Right lobe of liver (tissue), 6 donors: Measurements from ENCODE around the gene UBE3B. TPM values are rescaled to one million over a fixed set of nuclear protein-coding genes. Genes with fewer than 3 reads are reported as not detected.

Experiments
- ATAC-seq, 4 donors: fragments of 200-7000 bp; cut with Tn5 transposase; one replicate each; pipeline ENCODE4 v1.9.1; 2020; ENCODE audit warnings: mild to moderate bottlenecking in 4 of 4, moderate library complexity in 4 of 4
- DNase-seq, 3 donors: peaks; one replicate each; pipeline ENCODE4 v3.0.0-alpha.2; 2020
- H3K27ac ChIP-seq, 3 donors: fragments of 200-600 bp; one replicate each; pipeline ENCODE4 v1.8.0; 2022
- H3K27me3 ChIP-seq, 2 donors: fragments of 200-600 bp; one replicate each; pipeline ENCODE4 v1.8.0; 2022
- H3K36me3 ChIP-seq, 4 donors: fragments of 200-600 bp; sonication (generic) in 1 of 4; one replicate each; pipeline versions ENCODE4 v1.5.1 to v1.8.0; 2017 to 2022; ENCODE audit warnings: control low read depth in 1 of 4
- H3K4me1 ChIP-seq, 4 donors: fragments of 200-600 bp; sonication (generic) in 1 of 4; one replicate each; pipeline versions ENCODE4 v1.5.1 to v1.8.0; 2017 to 2022; ENCODE audit warnings: control low read depth in 1 of 4
- H3K4me3 ChIP-seq, 3 donors: fragments of 200-600 bp; one replicate each; pipeline ENCODE4 v1.8.0; 2022
- H3K9me3 ChIP-seq, 4 donors: fragments of 200-600 bp; sonication (generic) in 1 of 4; one replicate each; pipeline versions ENCODE4 v1.5.1 to v1.8.0; 2017 to 2022; ENCODE audit warnings: control low read depth in 1 of 4
- POLR2A ChIP-seq: fragments of 450-650 bp; IDR thresholded peaks from one replicate; pipeline ENCODE4 v1.6.1; 2017; ENCODE audit warnings: antibody characterized with exemption, mild to moderate bottlenecking
- WGBS: methylation state at CpG from one replicate; pipeline ENCODE4 v1.1.6; 2018; ENCODE audit warnings: low coverage, low lambda C conversion rate; ENCODE audit not compliant: insufficient coverage; ENCODE audit errors: missing lambda C conversion rate; 5-methylcytosine and 5-hydroxymethylcytosine counted together
- intact Hi-C, 2 donors: fragments of 100-400 bp; cut with DNase I; formaldehyde crosslinking; loops; one replicate each; pipeline versions ENCODE4 v1.11.2 to v1.14.1; 2022
- total RNA-seq, 6 experiments: library from RNA; depleted of rRNA in 2 of 6; stranded (reverse); fragments of >200 nt in 2 of 6; fragmentation: NEBNext Ultra II Directional in 3 of 6; extraction: Animal tissue kit (Norgen Biotek cat#: 25700) in 3 of 6; gene quantifications; one replicate each; pipeline versions ENCODE4 v1.1.0 to v1.2.4, GENCODE V29; 2016 to 2023
- TF ChIP-seq, protein P1 (sequence below), 4 donors: fragments of 200-600 bp in 3 of 4; fragments of 450-650 bp in 1 of 4; IDR thresholded peaks; one replicate each; pipeline versions ENCODE4 v1.5.1 to v1.8.0; 2016 to 2022; ENCODE audit warnings: antibody characterized with exemption in 4 of 4, mild to moderate bottlenecking in 2 of 4
- donor health status: DM: no; HTN: yes; CAD: no.
- donor health status: DM: no; HTN: no; CAD: no.
- donor health status: DM: no; HTN: no; CAD: no.
- donor health status: DM: no; HTN: yes; CAD: no.
- donor health status: DM: no; HTN: yes; CAD: no.

The UBE3B gene
- total RNA-seq, 6 experiments from 2014 or later, result 15.3 to 31.8 (median 22.5) TPM

DNA sequence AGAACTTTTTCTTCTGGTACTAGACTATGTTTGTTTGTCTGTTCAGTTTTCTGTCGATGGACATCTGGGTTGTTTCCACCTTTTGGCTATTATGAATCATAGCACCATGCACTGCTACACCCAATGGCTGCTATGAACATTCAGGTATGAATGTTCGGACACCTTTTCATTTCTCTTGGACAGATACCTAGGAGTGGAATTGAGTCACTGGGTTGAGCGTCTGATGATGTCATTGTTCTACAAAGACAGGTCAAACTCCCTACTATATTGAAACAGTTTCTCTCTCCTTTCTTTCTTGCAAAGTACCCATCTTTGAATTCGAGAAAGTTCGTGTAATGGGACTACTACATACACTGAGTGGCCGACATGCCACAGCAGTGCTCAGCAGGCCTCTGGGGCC lies 45.0 kb upstream of the UBE3B start:
- no peak for DNase-seq
- Histone ChIP-seq H3K27me3 (no peaks in the 10 kb centered on the region), H3K4me1 (no peaks in the 10 kb centered on the region), H3K9me3 (no peaks in the 10 kb centered on the region), H3K4me3 (no peak overlapping the region), H3K36me3 (no peaks in the 10 kb centered on the region), H3K27ac (no peak overlapping the region)
- TF ChIP-seq, protein P1, sequence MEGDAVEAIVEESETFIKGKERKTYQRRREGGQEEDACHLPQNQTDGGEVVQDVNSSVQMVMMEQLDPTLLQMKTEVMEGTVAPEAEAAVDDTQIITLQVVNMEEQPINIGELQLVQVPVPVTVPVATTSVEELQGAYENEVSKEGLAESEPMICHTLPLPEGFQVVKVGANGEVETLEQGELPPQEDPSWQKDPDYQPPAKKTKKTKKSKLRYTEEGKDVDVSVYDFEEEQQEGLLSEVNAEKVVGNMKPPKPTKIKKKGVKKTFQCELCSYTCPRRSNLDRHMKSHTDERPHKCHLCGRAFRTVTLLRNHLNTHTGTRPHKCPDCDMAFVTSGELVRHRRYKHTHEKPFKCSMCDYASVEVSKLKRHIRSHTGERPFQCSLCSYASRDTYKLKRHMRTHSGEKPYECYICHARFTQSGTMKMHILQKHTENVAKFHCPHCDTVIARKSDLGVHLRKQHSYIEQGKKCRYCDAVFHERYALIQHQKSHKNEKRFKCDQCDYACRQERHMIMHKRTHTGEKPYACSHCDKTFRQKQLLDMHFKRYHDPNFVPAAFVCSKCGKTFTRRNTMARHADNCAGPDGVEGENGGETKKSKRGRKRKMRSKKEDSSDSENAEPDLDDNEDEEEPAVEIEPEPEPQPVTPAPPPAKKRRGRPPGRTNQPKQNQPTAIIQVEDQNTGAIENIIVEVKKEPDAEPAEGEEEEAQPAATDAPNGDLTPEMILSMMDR (IDR thresholded peaks at IDR 0.05), result no peak
- TF ChIP-seq POLR2A, result no peak
- intact Hi-C loops, result loop anchor here in 1 of 2 donors (10.0 kb wide), 1 partner anchor 342 kb away; no protein-coding TSS in a partner anchor
- WGBS, result 52% methylated on average over 5 of the region's 6 CpGs
- no peak for ATAC-seq

DNA sequence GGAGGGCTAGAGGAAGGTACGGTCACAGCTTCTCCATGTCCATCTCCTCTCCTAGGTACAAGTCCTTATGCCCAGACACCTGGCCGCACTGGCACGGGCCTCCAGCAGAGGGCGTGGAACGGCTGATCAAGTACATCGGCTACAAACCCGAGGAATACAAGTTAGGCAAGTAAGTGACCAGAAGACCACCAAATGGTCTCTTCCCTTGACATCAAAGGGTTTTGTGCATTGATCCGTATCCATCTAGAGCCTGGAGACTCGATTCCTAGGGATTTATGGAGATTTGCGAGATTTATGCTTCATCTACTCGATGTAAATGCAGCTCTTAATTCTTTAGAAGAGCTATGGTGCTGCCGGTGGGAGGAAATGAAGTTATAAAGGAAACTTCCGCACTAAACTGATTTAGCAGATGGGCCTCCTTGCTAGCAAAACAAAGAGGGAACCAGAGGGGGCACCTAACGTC lies 44.6 kb upstream of the UBE3B start:
- TF ChIP-seq, protein P1 (IDR thresholded peaks at IDR 0.05), result peak; percentile 66 to 88 (median 85)
- TF ChIP-seq POLR2A, result no peak
- Histone ChIP-seq H3K36me3 (no peaks in the 10 kb centered on the region), H3K27me3 (no peaks in the 10 kb centered on the region), H3K9me3 (no peaks in the 10 kb centered on the region), H3K4me1 (no peaks in the 10 kb centered on the region), H3K4me3 (no peak overlapping the region), H3K27ac (no peak overlapping the region)
- intact Hi-C loops, result loop anchor here in 1 of 2 donors (10.0 kb wide), 1 partner anchor 342 kb away; no protein-coding TSS in a partner anchor
- WGBS, result 7% methylated on average over 4 of the region's 14 CpGs
- DNase-seq (peak; percentile 89 to 90 (median 89)), ATAC-seq (peak; percentile 89 to 91 (median 90))

DNA sequence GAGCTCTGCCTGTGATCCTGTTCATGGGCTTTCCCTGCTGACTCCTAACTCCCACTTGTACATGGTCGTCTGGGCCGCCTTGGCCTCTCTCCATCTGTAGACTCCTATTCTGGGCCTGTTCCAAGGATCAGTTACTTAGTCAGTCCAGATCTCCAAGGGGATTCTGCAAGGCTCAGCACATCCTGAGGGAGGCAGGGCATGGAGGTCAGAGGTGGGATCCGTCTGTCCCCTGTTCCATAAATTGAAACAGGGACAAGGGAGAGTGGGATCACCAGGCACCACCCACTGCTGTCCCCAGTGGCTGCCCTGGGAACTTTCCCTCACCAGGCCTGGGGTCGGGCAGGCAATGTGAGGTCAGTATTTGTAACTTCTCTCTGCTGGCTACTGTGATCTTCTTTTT lies 43.8 kb upstream of the UBE3B start:
- Histone ChIP-seq H3K4me1 (no peaks in the 10 kb centered on the region), H3K9me3 (no peaks in the 10 kb centered on the region), H3K4me3 (no peak overlapping the region), H3K27ac (no peak overlapping the region), H3K27me3 (no peaks in the 10 kb centered on the region), H3K36me3 (no peaks in the 10 kb centered on the region)
- intact Hi-C loops, result loop anchor here in 1 of 2 donors (10.0 kb wide), 1 partner anchor 341 kb away; no protein-coding TSS in a partner anchor
- ATAC-seq (peak; percentile 21 to 40 (median 29)), DNase-seq (no peak)
- WGBS, result 40% methylated on average over 1 of the region's 4 CpGs
- TF ChIP-seq, protein P1 (IDR thresholded peaks at IDR 0.05), result peak in 2 of 4 donors; percentile 15 to 30
- no peak for TF ChIP-seq POLR2A

DNA sequence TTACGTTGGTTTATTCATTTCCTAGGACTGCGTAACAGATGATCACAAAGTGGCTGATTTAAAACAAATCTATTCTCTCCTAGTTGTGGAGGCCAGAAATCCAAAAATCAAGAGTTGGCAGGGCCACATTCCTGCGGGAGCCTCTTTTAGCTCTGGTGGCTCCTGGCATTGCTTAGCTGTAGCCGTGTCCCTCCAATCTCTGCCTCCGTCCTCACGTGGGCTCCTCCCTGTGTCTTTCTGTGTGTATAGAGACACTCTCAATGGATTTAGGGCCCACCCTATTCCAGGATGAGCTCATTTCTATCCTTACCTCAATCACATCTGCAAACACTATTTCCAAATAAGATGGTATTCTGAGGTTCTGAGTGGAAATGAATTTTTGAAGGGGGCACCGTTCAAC lies 42.9 kb upstream of the UBE3B start:
- 82% methylated on average over 6 of the region's 7 CpGs for WGBS

More for the DNA sequence above, 42.9 kb upstream of the UBE3B start:
- H3K36me3 ChIP-seq, result no peaks in the 10 kb centered on the region
- no peak overlapping the region for H3K27ac ChIP-seq
- ATAC-seq (no peak), DNase-seq (no peak)
- intact Hi-C loops, result loop anchor here in 1 of 2 donors (10.0 kb wide), 1 partner anchor 340 kb away; no protein-coding TSS in a partner anchor
- no peaks in the 10 kb centered on the region for H3K4me1 ChIP-seq
- TF ChIP-seq, protein P1 (IDR thresholded peaks at IDR 0.05), result no peak
- no peak for TF ChIP-seq POLR2A
- no peaks in the 10 kb centered on the region for H3K9me3 ChIP-seq
- H3K27me3 ChIP-seq, result no peaks in the 10 kb centered on the region
- no peak overlapping the region for H3K4me3 ChIP-seq
